ENCODE results near the gene MTARC2. TPM values are rescaled to one million over a fixed set of nuclear protein-coding genes. Genes with fewer than 3 reads are reported as not detected.

The MTARC2 gene
- total and polyA plus RNA-seq, 2 donors (not counting 1 experiment from before 2014, with no cell fraction given): 16.3 to 22.6 TPM

- no peaks in the 10 kb centered on the region for H3K4me1 ChIP-seq (ENCODE audit: control insufficient read depth in 2 of 2, insufficient read depth in 2 of 2, low read length in 2 of 2)
- POLR2A ChIA-PET: no interaction called here
- H3K9me3 ChIP-seq (ENCODE audit: control extremely low read depth in 1 of 3, control insufficient read depth in 2 of 3, insufficient read depth in 1 of 3, low read length in 2 of 3): no peaks in the 10 kb centered on the region
- no peaks in the 10 kb centered on the region for H3K79me2 ChIP-seq (ENCODE audit: control insufficient read depth, insufficient read depth, low read length)
- Mint-ChIP-seq H3K27ac (no peak overlapping the region), H3K9me3 (ENCODE audit: insufficient read depth) (no peaks in the 10 kb centered on the region), H3K27me3 (peaks cover 27% of the 10 kb centered on the region), H3K4me3 (no peak overlapping the region), H3K4me1 (no peaks in the 10 kb centered on the region)
- ATAC-seq (ENCODE audit: low read depth): no peak
- no CpG with 5 or more reads among the region's 6 CpGs for WGBS (ENCODE audit: insufficient coverage)
- no peak for DNase-seq
- H3K27me3 ChIP-seq (replicated peaks in 1 of 4; ENCODE audit: control extremely low read depth in 1 of 4, control insufficient read depth in 3 of 4, insufficient read depth in 4 of 4, low read length in 3 of 4): no peaks in the 10 kb centered on the region
- H3K9ac ChIP-seq (ENCODE audit: low read length): no peak overlapping the region
- H3K27ac ChIP-seq (ENCODE audit: low read length in 2 of 2): no peak overlapping the region
- no peak overlapping the region for H3K4me2 ChIP-seq (replicated peaks; ENCODE audit: low read depth, low read length, poor library complexity, severe bottlenecking)
- TF ChIP-seq, protein P1, sequence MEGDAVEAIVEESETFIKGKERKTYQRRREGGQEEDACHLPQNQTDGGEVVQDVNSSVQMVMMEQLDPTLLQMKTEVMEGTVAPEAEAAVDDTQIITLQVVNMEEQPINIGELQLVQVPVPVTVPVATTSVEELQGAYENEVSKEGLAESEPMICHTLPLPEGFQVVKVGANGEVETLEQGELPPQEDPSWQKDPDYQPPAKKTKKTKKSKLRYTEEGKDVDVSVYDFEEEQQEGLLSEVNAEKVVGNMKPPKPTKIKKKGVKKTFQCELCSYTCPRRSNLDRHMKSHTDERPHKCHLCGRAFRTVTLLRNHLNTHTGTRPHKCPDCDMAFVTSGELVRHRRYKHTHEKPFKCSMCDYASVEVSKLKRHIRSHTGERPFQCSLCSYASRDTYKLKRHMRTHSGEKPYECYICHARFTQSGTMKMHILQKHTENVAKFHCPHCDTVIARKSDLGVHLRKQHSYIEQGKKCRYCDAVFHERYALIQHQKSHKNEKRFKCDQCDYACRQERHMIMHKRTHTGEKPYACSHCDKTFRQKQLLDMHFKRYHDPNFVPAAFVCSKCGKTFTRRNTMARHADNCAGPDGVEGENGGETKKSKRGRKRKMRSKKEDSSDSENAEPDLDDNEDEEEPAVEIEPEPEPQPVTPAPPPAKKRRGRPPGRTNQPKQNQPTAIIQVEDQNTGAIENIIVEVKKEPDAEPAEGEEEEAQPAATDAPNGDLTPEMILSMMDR (IDR thresholded peaks at IDR 0.05): no peak
- H4K20me1 ChIP-seq (ENCODE audit: control insufficient read depth, insufficient read depth, low read length, poor library complexity, severe bottlenecking): no peaks in the 10 kb centered on the region
- H3K4me3 ChIP-seq (ENCODE audit: control extremely low read depth in 1 of 5, extremely low read depth in 1 of 5, insufficient read depth in 1 of 5, low read depth in 2 of 5, low read length in 4 of 5): no peak overlapping the region
- no peaks in the 10 kb centered on the region for H3K36me3 ChIP-seq (replicated peaks in 1 of 2; ENCODE audit: control extremely low read depth in 1 of 2, control insufficient read depth in 1 of 2, extremely low read depth in 1 of 2, insufficient read depth in 2 of 2, low read length in 1 of 2)
- intact Hi-C loops (cut with micrococcal nuclease): no loop called here
- CTCF ChIA-PET: no interaction called here
- no peak overlapping the region for H2AFZ ChIP-seq (ENCODE audit: insufficient read depth, low read depth, low read length, poor library complexity, severe bottlenecking)
These were observed 77.9 kb downstream of the MTARC2 start for GRCh38 chr1:220825819-220826551.

- Histone ChIP-seq H3K4me2 (replicated peaks; ENCODE audit: low read depth, low read length, poor library complexity, severe bottlenecking) (no peak overlapping the region), H3K27ac (ENCODE audit: low read length in 2 of 2) (no peak overlapping the region), H3K79me2 (ENCODE audit: control insufficient read depth, insufficient read depth, low read length) (no peaks in the 10 kb centered on the region), H2AFZ (ENCODE audit: insufficient read depth, low read depth, low read length, poor library complexity, severe bottlenecking) (no peak overlapping the region), H3K27me3 (replicated peaks in 1 of 4; ENCODE audit: control extremely low read depth in 1 of 4, control insufficient read depth in 3 of 4, insufficient read depth in 4 of 4, low read length in 3 of 4) (no peaks in the 10 kb centered on the region), H3K4me1 (ENCODE audit: control insufficient read depth in 2 of 2, insufficient read depth in 2 of 2, low read length in 2 of 2) (no peaks in the 10 kb centered on the region), H3K36me3 (replicated peaks in 1 of 2; ENCODE audit: control extremely low read depth in 1 of 2, control insufficient read depth in 1 of 2, extremely low read depth in 1 of 2, insufficient read depth in 2 of 2, low read length in 1 of 2) (no peaks in the 10 kb centered on the region), H3K9me3 (ENCODE audit: control extremely low read depth in 1 of 3, control insufficient read depth in 2 of 3, insufficient read depth in 1 of 3, low read length in 2 of 3) (no peaks in the 10 kb centered on the region), H4K20me1 (ENCODE audit: control insufficient read depth, insufficient read depth, low read length, poor library complexity, severe bottlenecking) (no peaks in the 10 kb centered on the region), H3K4me3 (ENCODE audit: control extremely low read depth in 1 of 5, extremely low read depth in 1 of 5, insufficient read depth in 1 of 5, low read depth in 2 of 5, low read length in 4 of 5) (no peak overlapping the region), H3K9ac (ENCODE audit: low read length) (no peak overlapping the region)
- POLR2A ChIA-PET: no interaction called here
- H3K9me3 Mint-ChIP-seq (ENCODE audit: insufficient read depth): no peaks in the 10 kb centered on the region
- WGBS (ENCODE audit: insufficient coverage): 100% methylated on average over 1 of the region's 5 CpGs
- peaks cover 23% of the 10 kb centered on the region for H3K27me3 Mint-ChIP-seq
- H3K4me3 Mint-ChIP-seq: no peak overlapping the region
- ATAC-seq (ENCODE audit: low read depth) (no peak), DNase-seq (no peak)
- no peak overlapping the region for H3K27ac Mint-ChIP-seq
- CTCF ChIA-PET: no interaction called here
- no peak for TF ChIP-seq EZH2 (IDR thresholded peaks at IDR 0.05; ENCODE audit: borderline replicate concordance, insufficient read depth, low read depth, low read length, poor library complexity, severe bottlenecking)
- TF ChIP-seq, protein P1 (IDR thresholded peaks at IDR 0.05): no peak
- H3K4me1 Mint-ChIP-seq: no peaks in the 10 kb centered on the region
- intact Hi-C loops (cut with micrococcal nuclease): no loop called here
These were observed 78.6 kb downstream of the MTARC2 start for GRCh38 chr1:220826729-220827128.

Data from B cell (primary cell).